ENCODE measurements around the gene FBXW5.

GRCh38 chr9:136947028-136947891, 2.7 kb upstream of the FBXW5 start:
- no peak for TF ChIP-seq EZH2 (IDR thresholded peaks at IDR 0.05; ENCODE audit: borderline replicate concordance, low read depth, low read length, severe bottlenecking)
- no peak for TF ChIP-seq POLR2AphosphoS5 (IDR thresholded peaks at IDR 0.05; ENCODE audit: insufficient read depth, low read depth, low read length)
- no peak for TF ChIP-seq CTCF (IDR thresholded peaks at IDR 0.05; ENCODE audit: extremely low read depth in 1 of 2, insufficient read depth in 1 of 2, low read depth in 1 of 2, low read length in 2 of 2)
- no peak for TF ChIP-seq JUN (IDR thresholded peaks at IDR 0.05; ENCODE audit: borderline replicate concordance, insufficient read depth, insufficient read length, low read depth)
- no peak for TF ChIP-seq POLR2A (IDR thresholded peaks at IDR 0.05; ENCODE audit: low read depth, low read length)
- no peak for TF ChIP-seq MAX (IDR thresholded peaks at IDR 0.05; ENCODE audit: insufficient read depth, insufficient read length)
- no peak for TF ChIP-seq MYC (IDR thresholded peaks at IDR 0.05; ENCODE audit: low read depth, low read length)
- TF ChIP-seq FOS (IDR thresholded peaks at IDR 0.05; ENCODE audit: borderline replicate concordance, insufficient read depth, low read length): no peak

Measured in endothelial cell of umbilical vein (primary cell).